Measurements from ENCODE around the gene SYNGR3. TPM values are rescaled to one million over a fixed set of nuclear protein-coding genes. Genes with fewer than 3 reads are reported as not detected.
A peak's percentile ranks its signal among the peaks of the same experiment; 100 is the strongest.

SYNGR3 gene
- total RNA-seq, 1 experiment from 2014 or later, result 0.68 TPM

- CTCF ChIA-PET, result interaction anchor here (0.7 to 1.4 kb wide), 2 partner anchors 44 to 58 kb away, joined by 3 to 4 read pairs; no protein-coding TSS in a partner anchor
- TF ChIP-seq CTCF (IDR thresholded peaks at IDR 0.05; ENCODE audit: unreplicated experiment), result no peak
- Mint-ChIP-seq H3K4me1 (ENCODE audit: insufficient read depth, unreplicated experiment) (peaks cover 23% of the 10 kb centered on the region), H3K27ac (ENCODE audit: low read depth, unreplicated experiment) (peak overlapping the region; percentile 91), H3K27me3 (ENCODE audit: insufficient read depth, unreplicated experiment) (no peaks in the 10 kb centered on the region), H3K4me3 (ENCODE audit: unreplicated experiment) (peak overlapping the region; percentile 78), H3K36me3 (ENCODE audit: insufficient read depth, unreplicated experiment) (peaks cover 37% of the 10 kb centered on the region), H3K9me3 (ENCODE audit: unreplicated experiment) (no peaks in the 10 kb centered on the region)
- BruUV-seq (replicated peaks), result no TSS peak
- POLR2A ChIA-PET, result interaction anchor here (0.8 to 8.9 kb wide), 7 partner anchors 10 to 176 kb away, joined by 3 to 72 read pairs (median 4); partner anchors contain the start of genes MSRB1, NUBP2, SPSB3 and TBL3
- intact Hi-C loops (cut with micrococcal nuclease), result no loop called here
- DNase-seq (ENCODE audit: unreplicated experiment), result no peak
These were observed 31.0 kb upstream of the SYNGR3 start for GRCh38 chr16:1958715-1959268.

- peak; percentile 48 for TF ChIP-seq CTCF (IDR thresholded peaks at IDR 0.05; ENCODE audit: unreplicated experiment)
- ChIA-PET POLR2A (interaction anchor here (0.6 to 8.9 kb wide), 14 partner anchors 10 to 770 kb away, joined by 3 to 72 read pairs (median 4); partner anchors contain the start of genes EME2, MRPS34, MSRB1 and NUBP2), CTCF (interaction anchor here (0.6 to 1.4 kb wide), 4 partner anchors 44 to 280 kb away, joined by 3 to 4 read pairs (median 3); no protein-coding TSS in a partner anchor)
- peak; percentile 89 for DNase-seq (ENCODE audit: unreplicated experiment)
- intact Hi-C loops (cut with micrococcal nuclease), result no loop called here
- Mint-ChIP-seq H3K36me3 (ENCODE audit: insufficient read depth, unreplicated experiment) (peaks cover 44% of the 10 kb centered on the region), H3K4me1 (ENCODE audit: insufficient read depth, unreplicated experiment) (peaks cover 23% of the 10 kb centered on the region), H3K9me3 (ENCODE audit: unreplicated experiment) (no peaks in the 10 kb centered on the region), H3K27me3 (ENCODE audit: insufficient read depth, unreplicated experiment) (no peaks in the 10 kb centered on the region), H3K27ac (ENCODE audit: low read depth, unreplicated experiment) (peak within 1 kb of the TSS; percentile 91), H3K4me3 (ENCODE audit: unreplicated experiment) (peak within 1 kb of the TSS; percentile 78)
- no TSS peak for BruUV-seq (replicated peaks)
These were observed 30.3 kb upstream of the SYNGR3 start, which contains the start of gene NDUFB10 for GRCh38 chr16:1959269-1960039. NDUFB10 (plus strand) TSS chr16:1959538; CDS start chr16:1959625, 87 bp downstream.

- peaks cover 59% of the 10 kb centered on the region for H3K36me3 Mint-ChIP-seq (ENCODE audit: insufficient read depth, unreplicated experiment)
- intact Hi-C loops (cut with micrococcal nuclease), result no loop called here
- ChIA-PET CTCF (interaction anchor here (1.3 kb wide), 1 partner anchor 97 kb away, joined by 3 read pairs; no protein-coding TSS in a partner anchor), POLR2A (interaction anchor here (1.4 to 8.9 kb wide), 11 partner anchors 8 to 194 kb away, joined by 4 to 72 read pairs (median 8); partner anchors contain the start of genes EME2, GFER, MRPS34 and MSRB1)
- H3K9me3 Mint-ChIP-seq (ENCODE audit: unreplicated experiment), result no peaks in the 10 kb centered on the region
- H3K4me1 Mint-ChIP-seq (ENCODE audit: insufficient read depth, unreplicated experiment), result peaks cover 23% of the 10 kb centered on the region
- DNase-seq (ENCODE audit: unreplicated experiment), result peak; percentile 68
- no peaks in the 10 kb centered on the region for H3K27me3 Mint-ChIP-seq (ENCODE audit: insufficient read depth, unreplicated experiment)
- peak overlapping the region; percentile 91 for H3K27ac Mint-ChIP-seq (ENCODE audit: low read depth, unreplicated experiment)
- TF ChIP-seq CTCF (IDR thresholded peaks at IDR 0.05; ENCODE audit: unreplicated experiment), result no peak
- peak overlapping the region; percentile 78 for H3K4me3 Mint-ChIP-seq (ENCODE audit: unreplicated experiment)
- BruUV-seq (replicated peaks), result no TSS peak
These were observed 28.8 kb upstream of the SYNGR3 start for GRCh38 chr16:1960665-1961630.
